OCI-LY7 (cell line): Measurements from ENCODE around the gene SLC17A2. TPM values are rescaled to one million over a fixed set of nuclear protein-coding genes. Genes with fewer than 3 reads are reported as not detected.
A peak's percentile ranks its signal among the peaks of the same experiment; 100 is the strongest.

ENCODE experiments used
- BruUV-seq: library from RNA; stranded (reverse); fragments of 400-500 nt; replicated peaks from 2 replicates; lab custom pipeline; 2021; lab: Mats Ljungman, UMichigan
- CTCF ChIA-PET: fragments of 300-600 bp; sonication (Branson Sonifier 250); formaldehyde crosslinking; loops from one replicate; lab custom pipeline; 2022; ENCODE audit warnings: antibody characterized with exemption; ENCODE audit not compliant: unreplicated experiment; lab: Charles Lee
- POLR2A ChIA-PET: fragments of 300-600 bp; sonication (Branson Sonifier 250); formaldehyde crosslinking; loops from one replicate; lab custom pipeline; 2022; ENCODE audit warnings: antibody characterized with exemption; lab: Charles Lee
- DNase-seq: peaks from one replicate; pipeline ENCODE4 v3.0.0-alpha.2; 2015; ENCODE audit warnings: low spot score
- H2AFZ ChIP-seq: fragments of 200-600 bp; sonication (generic), shearing (Covaris generic); 2 replicates; pipeline ENCODE4 v1.6.1; 2014; ENCODE audit warnings: mild to moderate bottlenecking, antibody characterized with exemption, low read length, moderate library complexity
- H3K27ac ChIP-seq: fragments of 200-600 bp; sonication (generic); 2 replicates; pipeline ENCODE4 v1.5.1; 2014; ENCODE audit warnings: mixed run types, low read depth, mild to moderate bottlenecking, moderate library complexity, low read length, inconsistent platforms; ENCODE audit not compliant: poor library complexity, severe bottlenecking
- H3K36me3 ChIP-seq: fragments of 200-600 bp; sonication (generic); 2 replicates; pipeline ENCODE4 v1.6.1; 2014; ENCODE audit warnings: mild to moderate bottlenecking, antibody characterized with exemption, low read length, moderate library complexity, mixed read lengths; ENCODE audit not compliant: insufficient read depth
- H3K4me1 ChIP-seq: fragments of 200-600 bp; sonication (generic); 2 replicates; pipeline ENCODE4 v1.5.1; 2014; ENCODE audit warnings: mild to moderate bottlenecking, low read length; ENCODE audit not compliant: insufficient read depth, poor library complexity, severe bottlenecking
- H3K4me2 ChIP-seq: fragments of 200-600 bp; sonication (generic); 2 replicates; pipeline ENCODE4 v1.6.1; 2014; ENCODE audit warnings: mild to moderate bottlenecking, low read length
- H3K4me3 ChIP-seq: fragments of 200-600 bp; sonication (generic); 2 replicates; pipeline ENCODE4 v1.5.1; 2014; ENCODE audit warnings: mild to moderate bottlenecking, low read depth, low read length; ENCODE audit not compliant: poor library complexity, severe bottlenecking
- H3K79me2 ChIP-seq: fragments of 200-600 bp; sonication (generic); 2 replicates; pipeline ENCODE4 v1.6.1; 2016; ENCODE audit warnings: low read depth, mild to moderate bottlenecking, low read length, moderate library complexity, mixed read lengths; ENCODE audit not compliant: insufficient read depth
- H3K9me2 ChIP-seq: fragments of 200-600 bp; sonication (generic); 2 replicates; pipeline ENCODE4 v1.6.1; 2016; ENCODE audit warnings: mild to moderate bottlenecking, low read length, mixed read lengths; ENCODE audit not compliant: insufficient read depth
- H3K9me3 ChIP-seq: fragments of 200-600 bp; sonication (generic); 2 replicates; pipeline ENCODE4 v1.6.1; 2014; ENCODE audit warnings: mild to moderate bottlenecking, mixed run types, low read length, mixed read lengths
- H4K20me1 ChIP-seq: fragments of 200-600 bp; sonication (generic); 2 replicates; pipeline ENCODE4 v1.6.1; 2014; ENCODE audit warnings: mild to moderate bottlenecking, antibody characterized with exemption, low read length, moderate library complexity, mixed read lengths; ENCODE audit not compliant: insufficient read depth
- EZH2phosphoT487 ChIP-seq: fragments of 200-600 bp; sonication (generic); IDR thresholded peaks from 2 replicates; pipeline ENCODE4 v1.6.1; 2018; ENCODE audit warnings: low read depth, borderline replicate concordance, mild to moderate bottlenecking, mixed run types, antibody characterized with exemption, low read length, moderate library complexity, mixed read lengths
- intact Hi-C: fragments of 100-400 bp; cut with micrococcal nuclease; formaldehyde crosslinking; loops from one replicate; pipeline ENCODE4 v1.10.0; 2022; ENCODE audit not compliant: unreplicated experiment
- total RNA-seq, 2 experiments: library from RNA; depleted of rRNA in 1 of 2; stranded (reverse); fragments of >200 nt in 1 of 2; shearing (Covaris generic) in 1 of 2; gene quantifications; 2 replicates each; pipeline ENCODE4 v1.2.3, GENCODE V29; 2014 to 2022
- TF ChIP-seq, protein P1 (sequence below): fragments of 200-600 bp; sonication (generic); conservative IDR thresholded peaks from 2 replicates; pipeline ENCODE4 v1.5.1; 2014; ENCODE audit warnings: mild to moderate bottlenecking, antibody characterized with exemption, low read length, moderate library complexity, mixed read lengths

The SLC17A2 gene
- total RNA-seq, 2 experiments from 2014 or later = not detected

DNA sequence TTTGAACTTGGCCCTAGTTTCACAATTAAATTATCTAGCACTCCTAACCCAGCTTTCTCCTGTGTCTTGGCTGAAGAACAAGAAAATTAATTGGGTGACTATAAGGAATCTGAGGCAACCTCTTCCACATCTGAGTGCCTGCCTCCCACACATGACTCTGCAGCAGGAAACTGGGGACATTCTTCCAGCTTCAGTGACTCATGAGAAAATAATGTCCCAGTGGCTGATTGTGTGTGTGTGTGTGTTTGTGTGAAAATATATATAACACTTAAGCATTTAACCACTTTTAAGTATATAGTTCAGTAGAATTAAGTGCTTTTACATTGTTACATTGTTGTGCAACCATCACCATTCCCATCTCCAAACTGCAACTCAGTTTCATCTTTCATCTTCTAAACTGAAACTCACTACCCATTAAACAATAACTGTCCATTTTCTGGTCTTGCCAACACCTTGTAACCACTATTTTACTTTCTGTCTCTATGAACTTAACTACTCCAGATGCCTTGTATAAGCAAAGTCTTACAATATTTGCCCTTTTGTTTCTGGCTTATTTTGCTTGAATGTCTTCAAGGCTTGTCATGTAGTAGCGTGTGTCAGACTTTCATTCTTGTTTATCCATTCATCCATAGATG lies 40.8 kb upstream of the SLC17A2 start:
- intact Hi-C loops = no loop called here
- no TSS peak for BruUV-seq
- Histone ChIP-seq H2AFZ (no peak overlapping the region), H3K27ac (no peak overlapping the region), H4K20me1 (no peaks in the 10 kb centered on the region), H3K9me2 (no peaks in the 10 kb centered on the region), H3K36me3 (peaks cover 98% of the 10 kb centered on the region), H3K79me2 (peaks cover 21% of the 10 kb centered on the region), H3K9me3 (no peaks in the 10 kb centered on the region), H3K4me2 (no peak overlapping the region), H3K4me1 (peaks cover 24% of the 10 kb centered on the region), H3K4me3 (no peak overlapping the region)
- CTCF ChIA-PET = interaction anchor here (0.9 kb wide), 1 partner anchor 9 kb away, joined by 3 read pairs; the partner anchor contains the start of gene TRIM38
- POLR2A ChIA-PET = interaction anchor here (1.4 kb wide), 1 partner anchor 10 kb away, joined by 3 read pairs; no protein-coding TSS in a partner anchor
- TF ChIP-seq EZH2phosphoT487 = no peak
- TF ChIP-seq, protein P1, sequence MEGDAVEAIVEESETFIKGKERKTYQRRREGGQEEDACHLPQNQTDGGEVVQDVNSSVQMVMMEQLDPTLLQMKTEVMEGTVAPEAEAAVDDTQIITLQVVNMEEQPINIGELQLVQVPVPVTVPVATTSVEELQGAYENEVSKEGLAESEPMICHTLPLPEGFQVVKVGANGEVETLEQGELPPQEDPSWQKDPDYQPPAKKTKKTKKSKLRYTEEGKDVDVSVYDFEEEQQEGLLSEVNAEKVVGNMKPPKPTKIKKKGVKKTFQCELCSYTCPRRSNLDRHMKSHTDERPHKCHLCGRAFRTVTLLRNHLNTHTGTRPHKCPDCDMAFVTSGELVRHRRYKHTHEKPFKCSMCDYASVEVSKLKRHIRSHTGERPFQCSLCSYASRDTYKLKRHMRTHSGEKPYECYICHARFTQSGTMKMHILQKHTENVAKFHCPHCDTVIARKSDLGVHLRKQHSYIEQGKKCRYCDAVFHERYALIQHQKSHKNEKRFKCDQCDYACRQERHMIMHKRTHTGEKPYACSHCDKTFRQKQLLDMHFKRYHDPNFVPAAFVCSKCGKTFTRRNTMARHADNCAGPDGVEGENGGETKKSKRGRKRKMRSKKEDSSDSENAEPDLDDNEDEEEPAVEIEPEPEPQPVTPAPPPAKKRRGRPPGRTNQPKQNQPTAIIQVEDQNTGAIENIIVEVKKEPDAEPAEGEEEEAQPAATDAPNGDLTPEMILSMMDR = no peak
- DNase-seq = no peak

DNA sequence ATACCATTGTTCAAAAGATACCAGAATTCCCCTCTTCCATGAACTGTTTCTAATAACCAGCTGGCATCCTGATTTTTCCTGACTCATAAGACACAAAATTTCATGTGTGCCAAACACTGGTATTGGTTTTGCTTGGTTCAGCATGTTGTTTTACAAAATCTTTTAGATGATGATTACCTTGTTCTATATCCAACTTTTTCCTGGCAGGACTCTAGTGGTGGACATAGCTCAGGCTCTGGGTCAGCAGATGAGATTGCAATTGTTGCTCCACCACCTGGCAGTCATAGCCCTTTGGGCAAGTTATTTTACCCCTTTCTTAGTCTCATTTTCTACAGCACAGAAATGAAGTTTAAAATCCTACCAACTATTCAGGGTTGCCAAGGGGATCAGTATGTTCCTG lies 38.3 kb upstream of the SLC17A2 start:
- no peak for DNase-seq
- Histone ChIP-seq H2AFZ (no peak overlapping the region), H3K4me3 (peak overlapping the region; percentile 37), H3K27ac (no peak overlapping the region), H3K9me2 (no peaks in the 10 kb centered on the region), H3K4me1 (peaks cover 45% of the 10 kb centered on the region), H3K79me2 (peaks cover 46% of the 10 kb centered on the region), H4K20me1 (no peaks in the 10 kb centered on the region), H3K4me2 (peak overlapping the region; percentile 59; the same call in 1 of the 2 replicates), H3K9me3 (no peaks in the 10 kb centered on the region), H3K36me3 (peaks cover 95% of the 10 kb centered on the region)
- TF ChIP-seq, protein P1 = no peak
- no peak for TF ChIP-seq EZH2phosphoT487
- ChIA-PET POLR2A (interaction anchor here (0.9 to 1.5 kb wide), 5 partner anchors 11 to 62 kb away, joined by 3 to 9 read pairs (median 4); no protein-coding TSS in a partner anchor), CTCF (no interaction called here)
- intact Hi-C loops = no loop called here
- no TSS peak for BruUV-seq

DNA sequence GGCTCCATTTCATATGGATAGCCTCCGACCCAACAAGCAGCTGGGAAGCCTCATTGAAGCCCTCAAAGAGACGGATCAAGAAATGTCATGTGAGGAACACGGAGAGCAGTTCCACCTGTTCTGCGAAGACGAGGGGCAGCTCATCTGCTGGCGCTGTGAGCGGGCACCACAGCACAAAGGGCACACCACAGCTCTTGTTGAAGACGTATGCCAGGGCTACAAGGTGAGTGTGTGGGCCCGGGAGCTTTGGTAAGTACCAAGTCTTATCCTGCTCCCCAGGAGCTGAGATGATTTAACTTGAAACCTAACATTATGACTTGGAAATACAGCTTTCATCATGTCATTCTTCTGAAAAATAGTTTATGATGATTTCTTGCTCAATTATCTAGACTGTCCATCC lies 36.2 kb upstream of the SLC17A2 start:
- Histone ChIP-seq H3K4me1 (peaks cover 51% of the 10 kb centered on the region), H2AFZ (no peak overlapping the region), H3K4me2 (peak overlapping the region; percentile 59), H3K9me3 (no peaks in the 10 kb centered on the region), H3K9me2 (no peaks in the 10 kb centered on the region), H3K4me3 (peak overlapping the region; percentile 37), H3K79me2 (peaks cover 54% of the 10 kb centered on the region), H3K36me3 (peaks cover 74% of the 10 kb centered on the region), H3K27ac (no peak overlapping the region), H4K20me1 (no peaks in the 10 kb centered on the region)
- no peak for TF ChIP-seq EZH2phosphoT487
- TF ChIP-seq, protein P1 = no peak
- intact Hi-C loops = no loop called here
- ChIA-PET CTCF (interaction anchor here (0.6 kb wide), 1 partner anchor 10 kb away, joined by 3 read pairs; no protein-coding TSS in a partner anchor), POLR2A (interaction anchor here (0.5 to 1.7 kb wide), 7 partner anchors 10 to 370 kb away, joined by 3 to 13 read pairs (median 5); no protein-coding TSS in a partner anchor)
- BruUV-seq = no TSS peak
- DNase-seq = no peak
